GM23338 (cell line): Measurements from ENCODE around the gene DUS3L. TPM values are rescaled to one million over a fixed set of nuclear protein-coding genes. Genes with fewer than 3 reads are reported as not detected.
A peak's percentile ranks its signal among the peaks of the same experiment; 100 is the strongest.

Experiments
- ATAC-seq: fragments of 200-7000 bp; cut with Tn5 transposase; 3 replicates; pipeline ENCODE4 v1.9.1; 2020
- DNase-seq: peaks from one replicate; pipeline ENCODE4 v3.0.0-alpha.2; 2015; ENCODE audit warnings: low spot score
- H2AFZ ChIP-seq: fragments of 200-600 bp; sonication (generic); 2 replicates; pipeline ENCODE4 v1.8.0; 2016; ENCODE audit warnings: antibody characterized with exemption, mild to moderate bottlenecking, moderate library complexity
- H3F3A ChIP-seq: fragments of 200-600 bp; sonication (generic); replicated peaks from 2 replicates; pipeline ENCODE4 v1.8.0; 2017; ENCODE audit warnings: antibody characterized with exemption, mixed run types, low read depth
- H3K27ac ChIP-seq: fragments of 200-600 bp; sonication (generic); 2 replicates; pipeline ENCODE4 v1.6.1; 2016; ENCODE audit warnings: low read depth
- H3K27me3 ChIP-seq: fragments of 200-600 bp; sonication (generic); 2 replicates; pipeline ENCODE4 v1.8.0; 2016; ENCODE audit warnings: mild to moderate bottlenecking, mixed run types, moderate library complexity; ENCODE audit not compliant: insufficient read depth
- H3K36me3 ChIP-seq: fragments of 200-600 bp; sonication (generic); 2 replicates; pipeline ENCODE4 v1.8.0; 2016; ENCODE audit warnings: mild to moderate bottlenecking; ENCODE audit not compliant: insufficient read depth
- H3K4me1 ChIP-seq: fragments of 200-600 bp; sonication (generic); 2 replicates; pipeline ENCODE4 v1.8.0; 2016; ENCODE audit warnings: mild to moderate bottlenecking, moderate library complexity; ENCODE audit not compliant: insufficient read depth
- H3K4me2 ChIP-seq: fragments of 200-600 bp; sonication (generic); 2 replicates; pipeline ENCODE4 v1.7.1; 2017; ENCODE audit warnings: mixed run types
- H3K4me3 ChIP-seq: fragments of 200-600 bp; sonication (generic); 2 replicates; pipeline ENCODE4 v1.6.1; 2016; ENCODE audit warnings: mixed run types
- H3K79me2 ChIP-seq: fragments of 200-600 bp; sonication (generic); replicated peaks from 2 replicates; pipeline ENCODE4 v1.8.0; 2017; ENCODE audit warnings: mild to moderate bottlenecking; ENCODE audit not compliant: insufficient read depth
- H3K9me2 ChIP-seq: fragments of 200-600 bp; sonication (generic); 2 replicates; pipeline ENCODE4 v1.8.0; 2017; ENCODE audit not compliant: insufficient read depth
- H4K20me1 ChIP-seq: fragments of 200-600 bp; sonication (generic); replicated peaks from 2 replicates; pipeline ENCODE4 v1.8.0; 2017; ENCODE audit warnings: mild to moderate bottlenecking; ENCODE audit not compliant: insufficient read depth
- H3K27ac Mint-ChIP-seq: 2 replicates; pipeline ENCODE4 v1.8.0; 2020; ENCODE audit warnings: inconsistent platforms, mild to moderate bottlenecking, moderate library complexity, mixed read lengths
- H3K27me3 Mint-ChIP-seq: 3 replicates; pipeline ENCODE4 v1.8.0; 2022; ENCODE audit warnings: low read depth, mild to moderate bottlenecking, moderate library complexity, mixed read lengths, inconsistent platforms; ENCODE audit not compliant: insufficient read depth, poor library complexity
- H3K36me3 Mint-ChIP-seq: 3 replicates; pipeline ENCODE4 v1.8.0; 2021; ENCODE audit warnings: low read depth, mild to moderate bottlenecking, inconsistent platforms, moderate library complexity, mixed read lengths
- H3K4me1 Mint-ChIP-seq: 3 replicates; pipeline ENCODE4 v1.8.0; 2020; ENCODE audit warnings: mild to moderate bottlenecking, inconsistent platforms, mixed read lengths
- H3K4me3 Mint-ChIP-seq: 3 replicates; pipeline ENCODE4 v1.8.0; 2021; ENCODE audit warnings: moderate library complexity, mild to moderate bottlenecking, inconsistent platforms, mixed read lengths
- H3K9me3 Mint-ChIP-seq: 3 replicates; pipeline ENCODE4 v1.8.0; 2020; ENCODE audit warnings: moderate library complexity, mild to moderate bottlenecking, inconsistent platforms, mixed read lengths
- CREB1 ChIP-seq: fragments of 250-450 bp; sonication (Bioruptor Pico); IDR thresholded peaks from 2 replicates; pipeline ENCODE4 v1.5.0; 2020; ENCODE audit warnings: low read depth, mild to moderate bottlenecking, moderate library complexity
- CTCF ChIP-seq, 2 experiments: fragments of 200-600 bp in 1 of 2; sonication (generic) in 1 of 2; conservative IDR thresholded peaks; 2 replicates each; pipeline versions ENCODE4 v1.5.1 to v1.6.1; 2016 to 2017; ENCODE audit warnings: antibody characterized with exemption in 2 of 2, low read depth in 2 of 2, mild to moderate bottlenecking in 2 of 2, moderate library complexity in 1 of 2
- ETS1 ChIP-seq: IDR thresholded peaks from 2 replicates; pipeline ENCODE4 v1.6.1; 2016; ENCODE audit warnings: antibody characterized with exemption
- EZH2 ChIP-seq: fragments of 200-600 bp; sonication (generic); IDR thresholded peaks from one replicate; pipeline ENCODE4 v1.8.0; 2017; ENCODE audit warnings: antibody characterized with exemption, mild to moderate bottlenecking, low read depth; ENCODE audit not compliant: unreplicated experiment
- EZH2phosphoT487 ChIP-seq: fragments of 200-600 bp; sonication (generic); IDR thresholded peaks from one replicate; pipeline ENCODE4 v1.8.1; 2018; ENCODE audit warnings: antibody characterized with exemption; ENCODE audit not compliant: unreplicated experiment
- JUNB ChIP-seq: IDR thresholded peaks from one replicate; pipeline ENCODE4 v1.6.1; 2016; ENCODE audit warnings: antibody characterized with exemption; ENCODE audit not compliant: unreplicated experiment
- NANOG ChIP-seq: IDR thresholded peaks from 2 replicates; pipeline ENCODE4 v1.6.1; 2016; ENCODE audit warnings: antibody characterized with exemption, borderline replicate concordance
- POLR2AphosphoS5 ChIP-seq: IDR thresholded peaks from 2 replicates; pipeline ENCODE4 v1.6.1; 2016; ENCODE audit warnings: antibody characterized with exemption, low read depth
- REST ChIP-seq: IDR thresholded peaks from one replicate; pipeline ENCODE4 v1.6.1; 2018; ENCODE audit warnings: antibody characterized with exemption; ENCODE audit not compliant: unreplicated experiment
- STAT1 ChIP-seq: IDR thresholded peaks from one replicate; pipeline ENCODE4 v1.6.1; 2016; ENCODE audit warnings: antibody characterized with exemption; ENCODE audit not compliant: unreplicated experiment
- ZNF114 ChIP-seq: fragments of 250-450 bp; sonication (Bioruptor Pico); IDR thresholded peaks from 2 replicates; pipeline ENCODE4 v1.5.0; 2020; ENCODE audit warnings: mild to moderate bottlenecking, moderate library complexity
- ZNF331 ChIP-seq: fragments of 250-450 bp; sonication (Bioruptor Pico); IDR thresholded peaks from 2 replicates; pipeline ENCODE4 v1.5.0; 2020; ENCODE audit warnings: low read depth, mild to moderate bottlenecking, moderate library complexity
- ZNF462 ChIP-seq: fragments of 250-450 bp; sonication (Bioruptor Pico); IDR thresholded peaks from 2 replicates; pipeline ENCODE4 v1.5.0; 2020; ENCODE audit warnings: mild to moderate bottlenecking, moderate library complexity
- polyA plus RNA-seq: library from polyadenylated mRNA; unstranded; fragments of >200 nt; fragmentation: Nextera tagmentation; extraction: Ambion mirVana; gene quantifications from 2 replicates; pipeline ENCODE4 v1.2.1, GENCODE V29; 2016
- total RNA-seq: library from RNA; depleted of rRNA; stranded (reverse); fragments of >200 nt; shearing (Covaris generic); gene quantifications from 2 replicates; pipeline ENCODE4 v1.2.3, GENCODE V29; 2014

Gene DUS3L
- total and polyA plus RNA-seq, 2 experiments from 2014 or later, result 26.2 to 53.0 TPM

GRCh38 chr19:5828661-5829566 is 38.0 kb upstream of the DUS3L start:
- H3K36me3 ChIP-seq, result no peaks in the 10 kb centered on the region
- H3K4me2 ChIP-seq, result peak overlapping the region; percentile 97
- no peaks in the 10 kb centered on the region for H3K79me2 ChIP-seq
- H4K20me1 ChIP-seq, result no peaks in the 10 kb centered on the region
- ATAC-seq, result peak; percentile 55
- peak; percentile 74 for DNase-seq
- no peak for TF ChIP-seq CTCF (conservative IDR thresholded peaks at IDR 0.05; ENCODE audit: low read depth in 2 of 2)
- no peak for TF ChIP-seq ETS1
- TF ChIP-seq NANOG, result no peak
- TF ChIP-seq STAT1, result no peak
- TF ChIP-seq ZNF462 (CRISPR knock-in tag), result no peak
- no peak for TF ChIP-seq EZH2
- TF ChIP-seq CREB1, result no peak
- no peak for TF ChIP-seq ZNF114 (CRISPR knock-in tag)
- TF ChIP-seq ZNF331, result no peak
- TF ChIP-seq EZH2phosphoT487, result no peak
- TF ChIP-seq JUNB, result no peak
- TF ChIP-seq REST, result no peak
- TF ChIP-seq POLR2AphosphoS5, result no peak
- H3K4me3 Mint-ChIP-seq, result peak overlapping the region; percentile 95
- H3K4me1 Mint-ChIP-seq, result peaks cover 7% of the 10 kb centered on the region
- H3K9me2 ChIP-seq, result no peaks in the 10 kb centered on the region
- H3K27me3 Mint-ChIP-seq, result peaks cover 22% of the 10 kb centered on the region
- peaks cover 4% of the 10 kb centered on the region; the same call in 1 of the 2 replicates for H3K4me1 ChIP-seq
- peak overlapping the region; percentile 98 for H3K27ac Mint-ChIP-seq
- H3F3A ChIP-seq, result no peaks in the 10 kb centered on the region
- H3K4me3 ChIP-seq, result peak overlapping the region; percentile 86
- H2AFZ ChIP-seq, result peak overlapping the region; percentile 90
- H3K9me3 Mint-ChIP-seq, result 0 out of 3 replicates have a peak, but pooled peaks cover 2% of the 10 kb centered on the region
- H3K27me3 ChIP-seq, result no peaks in the 10 kb centered on the region
- no peaks in the 10 kb centered on the region for H3K36me3 Mint-ChIP-seq
- H3K27ac ChIP-seq, result peak overlapping the region; percentile 94
